ENCODE data around the gene MITF.

MITF gene

GRCh38 chr3:69842351-69842750, 103.1 kb downstream of the MITF start:
- DNase-seq, result no peak

DNA sequence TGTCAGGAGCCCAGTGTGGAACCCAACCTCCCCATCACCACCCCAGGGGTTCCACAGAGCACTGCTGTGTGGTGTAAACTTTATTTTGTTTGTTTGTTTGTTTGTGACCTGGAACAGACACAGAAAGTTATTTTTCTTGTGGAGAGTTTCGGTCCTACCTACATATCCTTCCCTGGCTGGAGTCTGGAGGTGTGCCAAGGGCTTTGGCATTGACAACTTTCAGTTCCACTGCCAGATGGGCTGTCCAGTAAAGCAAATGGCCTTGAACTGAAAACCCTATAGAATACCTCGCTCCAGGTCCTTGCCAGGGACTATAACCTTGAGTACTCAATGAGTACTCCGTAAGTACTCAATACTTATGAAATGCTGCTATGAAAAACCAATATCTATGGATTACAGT, 103.5 kb downstream of the MITF start:
- DNase-seq, result no peak

- DNase-seq, result no peak
These were observed 105.4 kb downstream of the MITF start for GRCh38 chr3:69844706-69845105.

GRCh38 chr3:69847303-69847702, 108.0 kb downstream of the MITF start:
- no peak for DNase-seq

DNA sequence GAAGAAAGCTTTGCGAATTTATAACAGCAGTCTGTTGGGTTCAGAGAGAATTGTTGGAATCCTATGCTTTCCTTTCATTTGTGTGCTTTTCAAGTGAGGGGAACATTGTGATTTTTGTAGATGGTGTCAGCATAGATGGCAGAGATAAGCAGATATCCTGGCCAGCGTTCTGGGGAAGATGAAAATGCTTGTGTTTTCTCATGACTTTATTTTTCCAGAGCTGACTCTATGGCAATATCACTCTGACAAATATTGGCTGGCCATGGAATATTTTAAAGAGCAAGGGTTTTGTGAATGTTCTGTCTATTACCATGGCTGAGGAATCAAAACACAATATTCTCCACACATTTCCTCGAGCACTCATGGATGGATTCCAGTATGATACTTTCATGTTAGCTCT, 108.8 kb downstream of the MITF start:
- DNase-seq, result no peak

GRCh38 chr3:69850849-69851248, 111.6 kb downstream of the MITF start:
- DNase-seq, result no peak

DNA sequence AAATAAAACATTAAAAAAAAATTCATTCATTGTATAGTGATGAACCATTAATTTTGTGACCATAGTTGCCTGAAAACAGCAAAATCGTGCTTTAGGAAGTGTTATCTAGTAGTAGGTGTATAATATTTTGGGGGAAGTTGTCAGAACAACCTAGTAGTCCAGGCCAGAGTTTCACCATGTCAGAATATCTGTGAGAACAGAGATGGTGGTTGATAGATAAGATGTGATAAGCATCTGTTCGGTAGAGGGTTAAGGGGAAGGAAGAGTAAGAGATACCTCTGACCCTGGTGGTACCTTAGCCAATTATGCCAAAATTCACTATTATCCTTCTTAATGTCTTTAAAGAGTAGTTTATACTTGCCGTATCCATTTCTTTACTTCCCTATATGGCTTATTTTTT, 113.8 kb downstream of the MITF start:
- DNase-seq, result no peak

GRCh38 chr3:69855436-69856162, 116.3 kb downstream of the MITF start:
- DNase-seq, result no peak

DNA sequence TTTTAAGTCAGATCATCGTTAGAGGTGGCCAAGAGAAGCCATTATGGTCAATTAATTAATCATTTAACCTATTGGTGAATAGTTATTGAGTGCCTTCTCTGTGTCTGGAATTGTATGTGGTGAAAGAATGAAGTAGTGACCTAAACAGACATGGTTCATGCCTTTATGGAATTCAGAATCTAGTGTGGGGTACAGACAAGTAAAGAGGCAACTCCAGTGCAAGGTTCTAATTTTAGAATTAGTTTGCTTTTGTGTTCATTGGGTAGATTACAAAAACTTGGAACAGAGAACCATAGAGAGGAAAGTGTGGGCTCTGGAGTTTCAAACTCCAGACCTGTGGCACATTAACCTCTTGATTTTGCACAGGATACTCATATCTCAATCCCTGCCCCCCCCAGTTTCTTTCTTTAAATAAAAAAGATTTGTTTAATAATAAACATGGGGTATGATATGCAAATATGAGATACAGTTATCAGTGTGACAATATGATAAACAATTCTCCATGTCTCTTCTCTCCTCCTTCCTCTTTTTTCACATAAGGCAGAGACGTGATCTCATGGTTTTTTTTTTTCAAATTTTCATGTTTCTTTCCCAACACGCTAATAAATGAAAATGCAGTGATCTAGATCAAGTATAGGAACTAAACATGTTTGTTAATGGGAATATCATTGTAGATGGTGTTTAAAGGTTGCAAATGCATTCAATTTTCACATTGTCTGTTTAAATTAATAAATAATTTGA, 117.9 kb downstream of the MITF start:
- no peak for DNase-seq

- no peak for DNase-seq
These were observed 122.3 kb downstream of the MITF start for GRCh38 chr3:69861556-69861955.

GRCh38 chr3:69864141-69864540, 124.9 kb downstream of the MITF start:
- DNase-seq, result no peak

DNA sequence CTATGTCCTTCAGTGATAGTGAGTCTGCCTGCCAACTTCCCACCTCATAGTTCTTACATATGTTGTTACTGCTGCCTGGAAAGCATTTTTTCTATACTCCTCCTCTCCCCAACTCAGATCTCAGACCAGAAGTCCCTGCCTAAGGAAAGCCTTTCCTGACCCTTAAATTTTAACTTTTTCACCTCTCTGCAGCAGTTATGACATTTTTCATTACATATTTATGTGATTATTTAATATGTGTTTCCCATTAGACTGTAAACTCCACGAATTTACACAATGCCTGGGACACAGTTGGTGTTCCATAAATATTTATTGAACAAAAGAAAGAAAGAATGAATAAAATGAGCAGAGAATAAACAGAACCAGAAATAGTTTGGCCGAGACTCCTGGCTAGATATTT, 125.5 kb downstream of the MITF start:
- DNase-seq, result no peak

- no peak for DNase-seq
These were observed 126.8 kb downstream of the MITF start for GRCh38 chr3:69865925-69866679.

DNA sequence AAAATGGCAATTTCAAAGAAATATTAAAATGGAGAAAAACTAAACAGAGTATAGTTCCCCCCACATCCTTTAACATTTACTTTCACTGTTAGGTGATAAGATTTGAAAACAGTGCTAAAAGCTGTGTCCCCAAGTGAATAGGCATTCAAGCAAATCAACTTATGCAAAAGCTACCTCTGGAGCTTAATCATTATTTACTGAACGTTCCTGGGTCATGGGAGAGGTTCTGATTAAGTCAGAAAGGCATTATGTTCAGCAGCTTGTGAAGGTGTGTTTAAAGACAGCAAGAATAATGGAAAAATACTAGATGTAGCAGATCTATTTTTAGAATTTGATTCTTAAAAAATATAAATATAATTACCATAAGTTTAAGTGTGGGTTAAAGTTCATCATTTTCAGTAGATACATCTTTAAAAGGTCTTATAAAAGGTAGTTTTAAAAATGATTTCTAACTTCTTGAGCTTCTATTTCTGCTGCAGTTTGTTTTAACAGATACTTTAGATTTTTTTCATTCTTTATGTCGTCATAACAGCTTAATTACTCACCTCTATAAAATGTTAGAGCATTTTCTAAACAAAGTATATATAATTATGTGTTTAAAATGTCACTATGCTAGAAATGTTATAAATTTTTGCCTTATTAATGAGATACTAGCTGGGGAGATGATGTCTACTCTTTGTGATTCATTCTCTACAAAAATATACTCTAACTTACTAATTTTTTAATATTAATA, 127.9 kb downstream of the MITF start:
- no peak for DNase-seq

DNA sequence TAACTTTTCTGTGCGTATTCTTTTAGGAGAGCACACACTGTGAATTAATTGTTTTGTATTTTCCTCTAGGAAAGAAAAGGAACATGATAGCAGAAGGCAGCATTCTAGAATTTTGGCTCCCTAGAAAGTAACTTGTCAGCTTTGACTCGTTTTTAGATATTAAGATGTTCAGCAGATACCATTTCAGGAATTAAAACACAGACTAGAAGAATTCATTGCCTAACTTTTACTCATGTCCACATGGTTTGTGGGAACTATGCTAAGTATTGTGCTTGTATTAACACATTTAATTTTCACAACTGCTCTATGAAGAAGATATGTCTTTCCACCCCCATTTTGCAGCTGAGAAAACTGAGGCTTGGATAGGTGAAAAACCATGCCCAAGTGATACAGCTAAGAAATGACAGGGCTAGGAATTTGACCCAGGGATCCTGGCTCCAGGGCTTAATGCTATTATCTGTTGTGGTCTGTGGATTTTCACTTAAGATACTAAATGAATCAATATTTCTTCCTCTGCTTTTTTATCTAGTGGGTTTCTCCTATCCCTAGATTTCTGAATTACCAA, 128.8 kb downstream of the MITF start:
- DNase-seq, result no peak

GRCh38 chr3:69868841-69869420, 129.7 kb downstream of the MITF start:
- DNase-seq, result no peak

GRCh38 chr3:69869643-69870042, 130.4 kb downstream of the MITF start:
- DNase-seq, result no peak

GRCh38 chr3:69871251-69871650, 132.0 kb downstream of the MITF start:
- DNase-seq, result no peak

DNA sequence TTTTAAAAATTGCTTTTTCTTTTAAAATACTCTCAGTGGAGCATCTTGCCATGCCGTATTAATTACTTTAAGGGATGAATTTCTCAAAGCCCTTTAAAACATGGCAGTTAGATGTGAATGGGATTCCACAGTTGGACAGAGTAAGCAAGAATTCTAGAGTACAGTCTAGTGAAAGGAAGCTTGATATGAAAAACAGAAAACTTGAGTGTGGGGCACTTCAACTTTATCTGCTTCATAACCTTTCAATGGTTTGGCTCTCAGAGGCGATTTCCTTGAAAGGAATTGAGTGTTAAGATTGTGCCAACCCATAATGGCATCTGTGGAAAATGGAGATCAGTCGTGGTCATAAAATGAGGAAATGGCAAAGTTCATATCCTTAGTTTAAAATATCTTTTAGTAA, 132.6 kb downstream of the MITF start:
- DNase-seq, result no peak

GRCh38 chr3:69872783-69873378, 133.6 kb downstream of the MITF start:
- no peak for DNase-seq

GRCh38 chr3:69876073-69876472, 136.8 kb downstream of the MITF start:
- no peak for DNase-seq

DNA sequence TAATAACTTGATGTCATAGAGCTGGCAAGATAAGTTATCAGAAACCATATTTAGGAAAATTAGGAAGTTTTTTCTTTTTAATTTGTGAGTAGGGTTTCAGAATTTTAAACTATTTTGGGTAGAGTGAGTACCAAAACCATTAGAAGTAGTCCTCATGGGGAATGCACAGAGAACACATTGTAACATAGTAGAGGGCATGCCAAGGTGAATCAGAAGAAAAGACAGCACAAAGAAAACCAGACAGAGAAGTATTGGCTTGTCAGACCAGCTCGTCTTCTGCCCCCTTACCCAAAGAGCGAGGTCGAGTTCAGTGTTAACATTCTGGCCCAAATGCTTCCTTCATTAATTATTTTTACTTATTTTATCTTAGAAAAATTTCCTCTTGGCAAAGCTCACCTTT, 139.0 kb downstream of the MITF start:
- no peak for DNase-seq
